HG03025 (cell line): ENCODE data around the gene MLLT10.
"Not testable (repeated sequence)": the region's sequence is repeated elsewhere in the genome, so short reads cannot be mapped to it uniquely, and the experiment has no call there.

ENCODE experiments used
- ATAC-seq: cut with Tn5 transposase; IDR thresholded peaks from one replicate; pipeline ENCODE4 v1.9.1; 2021; ENCODE audit warnings: mild to moderate bottlenecking, moderate library complexity; ENCODE audit not compliant: unreplicated experiment, low FRiP score

Gene MLLT10

GRCh38 chr10:21681156-21681555, 147.1 kb downstream of the MLLT10 start:
- no peak for ATAC-seq

- ATAC-seq = no peak
These were observed 153.4 kb downstream of the MLLT10 start for GRCh38 chr10:21687266-21688008.

GRCh38 chr10:21688009-21688332, 153.9 kb downstream of the MLLT10 start:
- ATAC-seq = no peak

GRCh38 chr10:21688870-21689269, 154.8 kb downstream of the MLLT10 start:
- ATAC-seq = no peak

GRCh38 chr10:21689881-21690280, 155.8 kb downstream of the MLLT10 start:
- ATAC-seq = no peak

- ATAC-seq = no peak
These were observed 158.9 kb downstream of the MLLT10 start for GRCh38 chr10:21692916-21693315.

GRCh38 chr10:21693418-21693817, 159.4 kb downstream of the MLLT10 start:
- ATAC-seq = no peak

GRCh38 chr10:21694631-21695030, 160.6 kb downstream of the MLLT10 start:
- no peak for ATAC-seq

GRCh38 chr10:21696302-21696701, 162.3 kb downstream of the MLLT10 start:
- no peak for ATAC-seq

- ATAC-seq = no peak
These were observed 165.5 kb downstream of the MLLT10 start for GRCh38 chr10:21699575-21699974.

GRCh38 chr10:21700474-21700873, 166.4 kb downstream of the MLLT10 start:
- no peak for ATAC-seq

- no peak for ATAC-seq
These were observed 168.6 kb downstream of the MLLT10 start for GRCh38 chr10:21702633-21703111.

GRCh38 chr10:21705142-21705827, 171.3 kb downstream of the MLLT10 start:
- ATAC-seq = no peak

- ATAC-seq = no peak
These were observed 171.8 kb downstream of the MLLT10 start for GRCh38 chr10:21705828-21706176.

- no peak for ATAC-seq
These were observed 173.5 kb downstream of the MLLT10 start for GRCh38 chr10:21707498-21707897.

- no peak for ATAC-seq
These were observed 178.9 kb downstream of the MLLT10 start for GRCh38 chr10:21712975-21713374.

GRCh38 chr10:21715531-21716195, 181.6 kb downstream of the MLLT10 start:
- ATAC-seq = no peak

- not testable (repeated sequence) for ATAC-seq
These were observed 183.5 kb downstream of the MLLT10 start for GRCh38 chr10:21717437-21718054.

GRCh38 chr10:21719502-21719901, 185.5 kb downstream of the MLLT10 start:
- ATAC-seq = no peak

GRCh38 chr10:21720090-21720489, 186.1 kb downstream of the MLLT10 start:
- ATAC-seq = no peak

- no peak for ATAC-seq
These were observed 187.1 kb downstream of the MLLT10 start for GRCh38 chr10:21721000-21721665.
